HEK293 (cell line): ENCODE results near the gene PLBD1.

Experiments
- CTCF ChIP-seq: fragments of 450-650 bp; formaldehyde crosslinking; IDR thresholded peaks from 2 replicates; pipeline ENCODE4 v1.5.1; 2016; ENCODE audit warnings: missing biosample characterization, missing genetic modification characterization
- GLIS1 ChIP-seq: fragments of 450-650 bp; formaldehyde crosslinking; IDR thresholded peaks from 2 replicates; pipeline ENCODE4 v1.5.1; 2016; ENCODE audit warnings: missing biosample characterization, missing genetic modification characterization
- REST ChIP-seq: fragments of 450-650 bp; formaldehyde crosslinking; IDR thresholded peaks from 2 replicates; pipeline ENCODE4 v1.5.1; 2016; ENCODE audit warnings: missing biosample characterization, missing genetic modification characterization
- ZNF302 ChIP-seq: fragments of 450-650 bp; formaldehyde crosslinking; IDR thresholded peaks from 2 replicates; pipeline ENCODE4 v1.5.1; 2016; ENCODE audit warnings: missing biosample characterization, missing genetic modification characterization, low read depth
- ZNF639 ChIP-seq: fragments of 450-650 bp; formaldehyde crosslinking; IDR thresholded peaks from 2 replicates; pipeline ENCODE4 v1.5.1; 2016; ENCODE audit warnings: missing biosample characterization, missing genetic modification characterization
- ZNF704 ChIP-seq: fragments of 450-650 bp; formaldehyde crosslinking; IDR thresholded peaks from 2 replicates; pipeline ENCODE4 v1.5.1; 2016; ENCODE audit warnings: missing biosample characterization, missing genetic modification characterization
- ZNF768 ChIP-seq: fragments of 450-650 bp; formaldehyde crosslinking; IDR thresholded peaks from 2 replicates; pipeline ENCODE4 v1.5.1; 2018; ENCODE audit warnings: missing biosample characterization, mild to moderate bottlenecking, missing genetic modification characterization

- TF ChIP-seq REST (tag by site-specific recombination) (no peak), CTCF (no peak), ZNF639 (tag by site-specific recombination) (no peak), ZNF768 (tag by site-specific recombination) (no peak), GLIS1 (no peak), ZNF302 (tag by site-specific recombination) (no peak), ZNF704 (tag by site-specific recombination) (no peak)
Observed at GRCh38 chr12:14545144-14546124, 22.2 kb downstream of the PLBD1 start.
